ENCODE data around the gene ADGRV1. TPM values are rescaled to one million over a fixed set of nuclear protein-coding genes. Genes with fewer than 3 reads are reported as not detected.

Gene ADGRV1
- total and polyA plus RNA-seq, 12 donors: 129 to 2,577 (median 695) TPM

DNA sequence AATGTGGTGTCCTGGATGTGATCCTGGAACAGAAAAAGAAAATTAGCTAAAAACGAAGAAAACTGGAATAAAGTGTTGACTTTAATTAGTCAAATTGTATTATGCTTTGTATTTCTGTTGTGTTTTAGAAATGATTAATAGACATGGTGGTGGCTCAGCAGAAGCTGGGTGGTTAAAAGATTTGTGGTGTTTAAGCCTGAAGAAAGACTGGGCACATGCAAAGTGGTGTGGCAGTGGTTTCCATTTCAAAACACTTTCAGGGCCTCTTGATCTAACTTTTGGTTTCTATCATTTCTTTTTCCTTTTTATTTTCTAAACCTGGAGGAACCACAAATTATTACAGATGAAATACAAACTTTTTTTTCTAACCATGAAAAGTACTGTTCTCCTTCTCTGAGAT is 44.1 kb downstream of the ADGRV1 start:
- Histone ChIP-seq H3K27ac (no peak overlapping the region), H3K9me3 (replicated peaks in 1 of 3) (peaks cover 0 to 3% (median 0%) of the 10 kb centered on the region in 3 donors), H3K36me3 (replicated peaks in 1 of 2) (no peaks in the 10 kb centered on the region), H3K4me1 (replicated peaks in 1 of 2) (no peaks in the 10 kb centered on the region), H3K27me3 (peaks cover 4% of the 10 kb centered on the region), H3K4me3 (no peak overlapping the region)
- intact Hi-C loops (cut with DNase I): loop anchor here in 1 of 2 donors (10.0 kb wide), 1 partner anchor 168 kb away; no protein-coding TSS in a partner anchor
- no peak for TF ChIP-seq POLR2A (IDR thresholded peaks at IDR 0.05)
- TF ChIP-seq, protein P1, sequence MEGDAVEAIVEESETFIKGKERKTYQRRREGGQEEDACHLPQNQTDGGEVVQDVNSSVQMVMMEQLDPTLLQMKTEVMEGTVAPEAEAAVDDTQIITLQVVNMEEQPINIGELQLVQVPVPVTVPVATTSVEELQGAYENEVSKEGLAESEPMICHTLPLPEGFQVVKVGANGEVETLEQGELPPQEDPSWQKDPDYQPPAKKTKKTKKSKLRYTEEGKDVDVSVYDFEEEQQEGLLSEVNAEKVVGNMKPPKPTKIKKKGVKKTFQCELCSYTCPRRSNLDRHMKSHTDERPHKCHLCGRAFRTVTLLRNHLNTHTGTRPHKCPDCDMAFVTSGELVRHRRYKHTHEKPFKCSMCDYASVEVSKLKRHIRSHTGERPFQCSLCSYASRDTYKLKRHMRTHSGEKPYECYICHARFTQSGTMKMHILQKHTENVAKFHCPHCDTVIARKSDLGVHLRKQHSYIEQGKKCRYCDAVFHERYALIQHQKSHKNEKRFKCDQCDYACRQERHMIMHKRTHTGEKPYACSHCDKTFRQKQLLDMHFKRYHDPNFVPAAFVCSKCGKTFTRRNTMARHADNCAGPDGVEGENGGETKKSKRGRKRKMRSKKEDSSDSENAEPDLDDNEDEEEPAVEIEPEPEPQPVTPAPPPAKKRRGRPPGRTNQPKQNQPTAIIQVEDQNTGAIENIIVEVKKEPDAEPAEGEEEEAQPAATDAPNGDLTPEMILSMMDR (IDR thresholded peaks at IDR 0.05): no peak
- DNase-seq: no peak
- WGBS, 4 donors: 38 to 64% (median 45%) methylated on average over 1 of the region's 1 CpG

DNA sequence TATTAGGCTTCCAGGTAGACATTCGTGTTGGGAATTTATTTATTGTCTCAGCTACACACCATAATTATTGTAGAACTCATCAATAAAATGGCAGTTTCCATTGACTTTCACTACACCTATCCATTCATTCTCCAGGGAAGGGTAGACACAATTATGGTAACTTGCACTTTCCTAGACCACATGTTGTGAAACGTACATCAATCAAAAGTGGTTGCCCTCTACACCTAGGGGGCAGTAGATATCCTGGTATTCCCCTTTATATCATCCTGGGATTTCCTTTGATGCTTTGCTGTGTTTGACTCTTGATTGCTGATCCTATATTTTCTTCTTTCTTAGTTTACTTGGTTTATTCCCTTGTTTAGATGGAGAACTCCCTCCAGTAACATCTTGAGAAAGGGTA is 47.9 kb downstream of the ADGRV1 start:
- Histone ChIP-seq H3K4me3 (no peak overlapping the region), H3K9me3 (replicated peaks in 1 of 3) (no peaks in the 10 kb centered on the region), H3K27me3 (no peaks in the 10 kb centered on the region), H3K4me1 (replicated peaks in 1 of 2) (no peaks in the 10 kb centered on the region), H3K36me3 (replicated peaks in 1 of 2) (no peaks in the 10 kb centered on the region), H3K27ac (no peak overlapping the region)
- TF ChIP-seq, protein P1 (IDR thresholded peaks at IDR 0.05): no peak
- no peak for TF ChIP-seq POLR2A (IDR thresholded peaks at IDR 0.05)
- 38 to 46% (median 41%) methylated on average over 2 of the region's 2 CpGs for WGBS, 4 donors
- DNase-seq: no peak
- intact Hi-C loops (cut with DNase I): loop anchor here in 1 of 2 donors (10.0 kb wide), 1 partner anchor 172 kb away; no protein-coding TSS in a partner anchor

DNA sequence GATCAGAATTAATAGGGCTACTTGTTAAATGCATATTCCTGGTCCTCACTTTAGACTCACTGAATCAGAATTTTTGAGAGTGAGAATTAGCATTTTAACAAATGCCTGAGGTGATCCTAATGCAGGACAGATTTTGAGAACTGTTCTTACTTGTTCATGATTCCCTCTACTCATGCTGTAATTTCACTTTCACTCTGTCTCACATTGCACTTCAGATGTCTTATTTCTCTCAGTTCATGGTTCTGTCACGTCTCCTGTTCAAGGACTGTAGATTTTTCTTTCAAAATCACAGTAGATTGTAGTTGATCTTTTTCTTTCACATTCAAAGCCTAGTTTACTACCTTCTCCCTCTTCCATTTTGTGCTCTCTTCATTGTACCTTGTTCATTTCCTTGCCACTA is 54.3 kb downstream of the ADGRV1 start:
- H3K9me3 ChIP-seq (replicated peaks in 1 of 3): no peaks in the 10 kb centered on the region
- 17 to 32% (median 23%) methylated on average over 1 of the region's 1 CpG for WGBS, 4 donors
- H3K36me3 ChIP-seq (replicated peaks in 1 of 2): no peaks in the 10 kb centered on the region
- intact Hi-C loops (cut with DNase I): no loop called here
- no peak for TF ChIP-seq POLR2A (IDR thresholded peaks at IDR 0.05)
- TF ChIP-seq, protein P1 (IDR thresholded peaks at IDR 0.05): no peak
- H3K27ac ChIP-seq: no peak overlapping the region
- DNase-seq: no peak
- H3K4me3 ChIP-seq: no peak overlapping the region
- no peaks in the 10 kb centered on the region for H3K4me1 ChIP-seq (replicated peaks in 1 of 2)
- no peaks in the 10 kb centered on the region for H3K27me3 ChIP-seq

GRCh38 chr5:90613459-90613858 is 54.9 kb downstream of the ADGRV1 start:
- H3K9me3 ChIP-seq (replicated peaks in 1 of 3): no peaks in the 10 kb centered on the region
- H3K27ac ChIP-seq: no peak overlapping the region
- no peak for TF ChIP-seq POLR2A (IDR thresholded peaks at IDR 0.05)
- TF ChIP-seq, protein P1 (IDR thresholded peaks at IDR 0.05): no peak
- DNase-seq: no peak
- H3K27me3 ChIP-seq: no peaks in the 10 kb centered on the region
- WGBS, 4 donors: 70 to 81% (median 76%) methylated on average over 3 of the region's 3 CpGs
- H3K4me3 ChIP-seq: no peak overlapping the region
- no peaks in the 10 kb centered on the region for H3K4me1 ChIP-seq (replicated peaks in 1 of 2)
- H3K36me3 ChIP-seq (replicated peaks in 1 of 2): no peaks in the 10 kb centered on the region
- intact Hi-C loops (cut with DNase I): no loop called here
